ENCODE results near the gene KLHL36.

DNA sequence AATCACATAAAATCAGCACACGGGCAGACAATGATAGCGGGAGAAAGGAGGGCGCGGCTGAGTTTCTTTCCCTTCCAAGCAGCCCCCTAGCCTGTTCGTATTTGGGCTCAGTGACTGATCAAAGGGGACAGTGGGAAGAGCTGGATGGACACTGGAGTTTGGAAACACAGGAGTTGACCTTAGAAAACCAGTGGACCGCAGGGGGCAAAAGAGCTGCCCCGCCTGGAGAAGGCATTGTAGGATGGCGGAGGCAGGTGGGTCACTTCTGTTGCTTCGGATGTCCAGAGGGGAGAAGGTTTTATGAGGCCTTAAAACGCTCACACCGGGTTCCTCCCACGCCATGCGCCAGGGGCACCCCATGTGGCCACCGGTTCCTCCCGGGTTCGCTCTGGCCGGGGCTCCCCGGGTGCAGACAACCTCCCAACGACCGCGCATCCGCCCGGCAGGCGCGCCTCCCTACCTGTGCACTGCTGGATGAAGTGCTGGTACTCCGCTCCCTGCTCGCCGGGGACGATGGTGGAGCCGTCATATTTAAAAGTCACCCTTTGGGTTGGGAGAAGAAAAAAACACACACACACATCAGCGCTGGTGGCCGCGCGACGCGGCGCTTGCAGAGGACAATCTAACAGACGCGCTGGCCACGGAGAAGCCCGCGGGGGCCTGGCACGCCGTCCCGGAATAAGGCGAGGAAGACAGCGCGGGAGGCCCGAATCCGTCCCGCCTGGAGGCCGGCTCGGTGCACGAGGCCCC lies 31.1 kb upstream of the KLHL36 start:
- TF ChIP-seq, protein P1, sequence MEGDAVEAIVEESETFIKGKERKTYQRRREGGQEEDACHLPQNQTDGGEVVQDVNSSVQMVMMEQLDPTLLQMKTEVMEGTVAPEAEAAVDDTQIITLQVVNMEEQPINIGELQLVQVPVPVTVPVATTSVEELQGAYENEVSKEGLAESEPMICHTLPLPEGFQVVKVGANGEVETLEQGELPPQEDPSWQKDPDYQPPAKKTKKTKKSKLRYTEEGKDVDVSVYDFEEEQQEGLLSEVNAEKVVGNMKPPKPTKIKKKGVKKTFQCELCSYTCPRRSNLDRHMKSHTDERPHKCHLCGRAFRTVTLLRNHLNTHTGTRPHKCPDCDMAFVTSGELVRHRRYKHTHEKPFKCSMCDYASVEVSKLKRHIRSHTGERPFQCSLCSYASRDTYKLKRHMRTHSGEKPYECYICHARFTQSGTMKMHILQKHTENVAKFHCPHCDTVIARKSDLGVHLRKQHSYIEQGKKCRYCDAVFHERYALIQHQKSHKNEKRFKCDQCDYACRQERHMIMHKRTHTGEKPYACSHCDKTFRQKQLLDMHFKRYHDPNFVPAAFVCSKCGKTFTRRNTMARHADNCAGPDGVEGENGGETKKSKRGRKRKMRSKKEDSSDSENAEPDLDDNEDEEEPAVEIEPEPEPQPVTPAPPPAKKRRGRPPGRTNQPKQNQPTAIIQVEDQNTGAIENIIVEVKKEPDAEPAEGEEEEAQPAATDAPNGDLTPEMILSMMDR (IDR thresholded peaks at IDR 0.05) = no peak
- no peak for TF ChIP-seq POLR2A (IDR thresholded peaks at IDR 0.05)

All from uterus (tissue), 2 donors.